ENCODE data around the gene KCTD12. TPM values are rescaled to one million over a fixed set of nuclear protein-coding genes. Genes with fewer than 3 reads are reported as not detected.

Gene KCTD12
- polyA plus RNA-seq, 1 experiment: 1.5 TPM

GRCh38 chr13:76852986-76853385, 33.2 kb downstream of the KCTD12 start:
- ChIA-PET POLR2A (no interaction called here), CTCF (interaction anchor here (1.2 kb wide), 1 partner anchor 185 kb away, joined by 3 read pairs; no protein-coding TSS in a partner anchor)
- H3K36me3 ChIP-seq (ENCODE audit: control insufficient read depth, insufficient read depth, low read length): no peaks in the 10 kb centered on the region
- DNase-seq (ENCODE audit: low read depth): no peak
- TF ChIP-seq, protein P1, sequence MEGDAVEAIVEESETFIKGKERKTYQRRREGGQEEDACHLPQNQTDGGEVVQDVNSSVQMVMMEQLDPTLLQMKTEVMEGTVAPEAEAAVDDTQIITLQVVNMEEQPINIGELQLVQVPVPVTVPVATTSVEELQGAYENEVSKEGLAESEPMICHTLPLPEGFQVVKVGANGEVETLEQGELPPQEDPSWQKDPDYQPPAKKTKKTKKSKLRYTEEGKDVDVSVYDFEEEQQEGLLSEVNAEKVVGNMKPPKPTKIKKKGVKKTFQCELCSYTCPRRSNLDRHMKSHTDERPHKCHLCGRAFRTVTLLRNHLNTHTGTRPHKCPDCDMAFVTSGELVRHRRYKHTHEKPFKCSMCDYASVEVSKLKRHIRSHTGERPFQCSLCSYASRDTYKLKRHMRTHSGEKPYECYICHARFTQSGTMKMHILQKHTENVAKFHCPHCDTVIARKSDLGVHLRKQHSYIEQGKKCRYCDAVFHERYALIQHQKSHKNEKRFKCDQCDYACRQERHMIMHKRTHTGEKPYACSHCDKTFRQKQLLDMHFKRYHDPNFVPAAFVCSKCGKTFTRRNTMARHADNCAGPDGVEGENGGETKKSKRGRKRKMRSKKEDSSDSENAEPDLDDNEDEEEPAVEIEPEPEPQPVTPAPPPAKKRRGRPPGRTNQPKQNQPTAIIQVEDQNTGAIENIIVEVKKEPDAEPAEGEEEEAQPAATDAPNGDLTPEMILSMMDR (IDR thresholded peaks at IDR 0.05; ENCODE audit: insufficient read depth, low read depth, low read length): no peak
- no peaks in the 10 kb centered on the region for H3K27me3 ChIP-seq (ENCODE audit: control insufficient read depth, insufficient read depth, low read length)
- H3K4me3 ChIP-seq (ENCODE audit: low read depth, low read length): no peak overlapping the region

GRCh38 chr13:76851961-76852360, 34.2 kb downstream of the KCTD12 start:
- TF ChIP-seq, protein P1 (IDR thresholded peaks at IDR 0.05; ENCODE audit: insufficient read depth, low read depth, low read length): no peak
- Histone ChIP-seq H3K36me3 (ENCODE audit: control insufficient read depth, insufficient read depth, low read length) (no peaks in the 10 kb centered on the region), H3K27me3 (ENCODE audit: control insufficient read depth, insufficient read depth, low read length) (no peaks in the 10 kb centered on the region), H3K4me3 (ENCODE audit: low read depth, low read length) (no peak overlapping the region)
- CTCF ChIA-PET: interaction anchor here (1.2 kb wide), 3 partner anchors 29 to 184 kb away, joined by 3 read pairs; no protein-coding TSS in a partner anchor
- DNase-seq (ENCODE audit: low read depth): no peak
- POLR2A ChIA-PET: no interaction called here

GRCh38 chr13:76849493-76849892, 36.7 kb downstream of the KCTD12 start:
- POLR2A ChIA-PET: no interaction called here
- Histone ChIP-seq H3K4me3 (ENCODE audit: low read depth, low read length) (no peak overlapping the region), H3K27me3 (ENCODE audit: control insufficient read depth, insufficient read depth, low read length) (no peaks in the 10 kb centered on the region), H3K36me3 (ENCODE audit: control insufficient read depth, insufficient read depth, low read length) (no peaks in the 10 kb centered on the region)
- TF ChIP-seq, protein P1 (IDR thresholded peaks at IDR 0.05; ENCODE audit: insufficient read depth, low read depth, low read length): no peak
- CTCF ChIA-PET: no interaction called here
- DNase-seq (ENCODE audit: low read depth): no peak

GRCh38 chr13:76848596-76848995, 37.6 kb downstream of the KCTD12 start:
- Histone ChIP-seq H3K4me3 (ENCODE audit: low read depth, low read length) (no peak overlapping the region), H3K27me3 (ENCODE audit: control insufficient read depth, insufficient read depth, low read length) (no peaks in the 10 kb centered on the region), H3K36me3 (ENCODE audit: control insufficient read depth, insufficient read depth, low read length) (no peaks in the 10 kb centered on the region)
- TF ChIP-seq, protein P1 (IDR thresholded peaks at IDR 0.05; ENCODE audit: insufficient read depth, low read depth, low read length): no peak
- ChIA-PET POLR2A (no interaction called here), CTCF (interaction anchor here (1.1 kb wide), 1 partner anchor 36 kb away, joined by 4 read pairs; no protein-coding TSS in a partner anchor)
- no peak for DNase-seq (ENCODE audit: low read depth)

DNA sequence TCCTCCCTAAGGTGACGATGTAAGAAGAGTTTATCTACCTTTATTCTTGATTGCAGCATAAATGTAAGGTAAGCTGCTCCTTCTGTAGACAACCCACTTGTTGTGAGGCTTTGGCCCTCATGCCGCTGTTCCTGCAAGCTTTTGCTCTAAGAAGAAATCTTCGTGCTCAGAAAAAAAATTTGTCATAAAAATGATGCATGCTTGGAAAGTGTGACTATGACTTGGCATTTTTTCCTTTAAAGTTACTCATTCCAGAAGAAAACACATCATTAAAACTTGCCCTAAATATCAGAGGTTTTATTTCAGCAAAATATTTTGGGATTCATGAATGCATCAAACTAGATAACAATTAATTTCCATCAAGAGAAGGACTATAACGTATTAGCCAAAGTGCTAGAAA, 39.8 kb downstream of the KCTD12 start:
- Histone ChIP-seq H3K4me3 (ENCODE audit: low read depth, low read length) (no peak overlapping the region), H3K27me3 (ENCODE audit: control insufficient read depth, insufficient read depth, low read length) (no peaks in the 10 kb centered on the region), H3K36me3 (ENCODE audit: control insufficient read depth, insufficient read depth, low read length) (no peaks in the 10 kb centered on the region)
- POLR2A ChIA-PET: no interaction called here
- TF ChIP-seq, protein P1 (IDR thresholded peaks at IDR 0.05; ENCODE audit: insufficient read depth, low read depth, low read length): no peak
- CTCF ChIA-PET: no interaction called here
- no peak for DNase-seq (ENCODE audit: low read depth)

All from BJ (cell line).